Activated B cell treated with CpG ODN at 0.5 μM for 24 hours (primary cell): Measurements from ENCODE around the gene GRIP1. TPM values are rescaled to one million over a fixed set of nuclear protein-coding genes. Genes with fewer than 3 reads are reported as not detected.

Source experiments
- ATAC-seq: fragments of 200-7000 bp; cut with Tn5 transposase; one replicate; pipeline ENCODE4 v1.10.0; 2021; ENCODE audit warnings: low read depth, mild to moderate bottlenecking, moderate library complexity
- CTCF ChIA-PET: fragments of 350-600 bp; sonication (Branson Sonifier 250); formaldehyde crosslinking; loops from one replicate; lab custom pipeline; 2021; ENCODE audit warnings: antibody characterized with exemption; lab: Charles Lee
- POLR2A ChIA-PET: fragments of 350-600 bp; sonication (Branson Sonifier 250); formaldehyde crosslinking; loops from one replicate; lab custom pipeline; 2021; ENCODE audit warnings: antibody characterized with exemption; lab: Charles Lee
- DNase-seq: peaks from one replicate; pipeline ENCODE4 v3.0.0; 2022
- H3K27ac Mint-ChIP-seq: one replicate; pipeline ENCODE4 v1.8.0; 2020; ENCODE audit warnings: mixed read lengths
- H3K27me3 Mint-ChIP-seq: one replicate; pipeline ENCODE4 v1.8.0; 2021; ENCODE audit warnings: mixed read lengths
- H3K36me3 Mint-ChIP-seq: one replicate; pipeline ENCODE4 v1.8.0; 2021; ENCODE audit warnings: low read depth, mixed read lengths
- H3K4me1 Mint-ChIP-seq: one replicate; pipeline ENCODE4 v1.8.0; 2021; ENCODE audit warnings: mixed read lengths
- H3K4me3 Mint-ChIP-seq: one replicate; pipeline ENCODE4 v1.8.0; 2020; ENCODE audit warnings: mild to moderate bottlenecking, mixed read lengths
- H3K9me3 Mint-ChIP-seq: one replicate; pipeline ENCODE4 v1.8.0; 2020; ENCODE audit warnings: mixed read lengths
- CTCF ChIP-seq: fragments of 200-600 bp; IDR thresholded peaks from one replicate; pipeline ENCODE4 v1.8.0; 2022; ENCODE audit warnings: antibody characterized with exemption, mild to moderate bottlenecking
- intact Hi-C: fragments of 100-400 bp; cut with micrococcal nuclease; formaldehyde crosslinking; loops from one replicate; pipeline ENCODE4 v1.15.1; 2024
- total RNA-seq: library from RNA; stranded (reverse); gene quantifications from 2 replicates; pipeline ENCODE4 v1.2.3, GENCODE V29; 2022

GRIP1 gene
- total RNA-seq, 1 donor from 2014 or later, result 0.49 TPM

- no peaks in the 10 kb centered on the region for H3K36me3 Mint-ChIP-seq
- no peaks in the 10 kb centered on the region for H3K4me1 Mint-ChIP-seq
- H3K4me3 Mint-ChIP-seq, result no peak overlapping the region
- DNase-seq (no peak), ATAC-seq (no peak)
- H3K27me3 Mint-ChIP-seq, result no peaks in the 10 kb centered on the region
- TF ChIP-seq CTCF, result no peak
- intact Hi-C loops, result no loop called here
- POLR2A ChIA-PET, result no interaction called here
- no peak overlapping the region for H3K27ac Mint-ChIP-seq
- CTCF ChIA-PET, result no interaction called here
- H3K9me3 Mint-ChIP-seq, result no peaks in the 10 kb centered on the region
Observed at GRCh38 chr12:66403746-66404145, 275.1 kb downstream of the GRIP1 start.

DNA sequence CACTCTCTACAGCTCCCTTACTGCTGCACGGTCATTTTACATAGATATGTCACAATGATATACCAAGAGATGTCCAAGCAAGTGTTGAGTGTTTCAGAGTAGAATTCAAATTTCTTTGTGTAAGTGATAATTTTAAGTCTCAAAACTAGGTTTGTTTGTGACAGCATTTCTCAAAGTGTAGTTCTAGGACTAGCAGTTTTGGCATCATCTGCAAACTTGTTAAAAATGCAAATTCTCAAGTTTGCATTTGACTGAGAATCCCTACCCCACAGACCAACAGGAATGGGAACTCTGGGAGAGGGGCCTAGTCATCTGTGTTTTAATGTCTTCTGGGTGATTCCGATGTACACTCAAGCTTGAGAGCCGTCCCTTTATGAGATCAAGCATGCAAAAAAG, 279.0 kb downstream of the GRIP1 start:
- ChIA-PET CTCF (no interaction called here), POLR2A (no interaction called here)
- no peak overlapping the region for H3K27ac Mint-ChIP-seq
- ATAC-seq, result no peak
- TF ChIP-seq CTCF, result no peak
- intact Hi-C loops, result no loop called here
- H3K4me3 Mint-ChIP-seq, result no peak overlapping the region
- no peaks in the 10 kb centered on the region for H3K36me3 Mint-ChIP-seq
- H3K4me1 Mint-ChIP-seq, result no peaks in the 10 kb centered on the region
- no peaks in the 10 kb centered on the region for H3K27me3 Mint-ChIP-seq
- no peaks in the 10 kb centered on the region for H3K9me3 Mint-ChIP-seq
- DNase-seq, result no peak

DNA sequence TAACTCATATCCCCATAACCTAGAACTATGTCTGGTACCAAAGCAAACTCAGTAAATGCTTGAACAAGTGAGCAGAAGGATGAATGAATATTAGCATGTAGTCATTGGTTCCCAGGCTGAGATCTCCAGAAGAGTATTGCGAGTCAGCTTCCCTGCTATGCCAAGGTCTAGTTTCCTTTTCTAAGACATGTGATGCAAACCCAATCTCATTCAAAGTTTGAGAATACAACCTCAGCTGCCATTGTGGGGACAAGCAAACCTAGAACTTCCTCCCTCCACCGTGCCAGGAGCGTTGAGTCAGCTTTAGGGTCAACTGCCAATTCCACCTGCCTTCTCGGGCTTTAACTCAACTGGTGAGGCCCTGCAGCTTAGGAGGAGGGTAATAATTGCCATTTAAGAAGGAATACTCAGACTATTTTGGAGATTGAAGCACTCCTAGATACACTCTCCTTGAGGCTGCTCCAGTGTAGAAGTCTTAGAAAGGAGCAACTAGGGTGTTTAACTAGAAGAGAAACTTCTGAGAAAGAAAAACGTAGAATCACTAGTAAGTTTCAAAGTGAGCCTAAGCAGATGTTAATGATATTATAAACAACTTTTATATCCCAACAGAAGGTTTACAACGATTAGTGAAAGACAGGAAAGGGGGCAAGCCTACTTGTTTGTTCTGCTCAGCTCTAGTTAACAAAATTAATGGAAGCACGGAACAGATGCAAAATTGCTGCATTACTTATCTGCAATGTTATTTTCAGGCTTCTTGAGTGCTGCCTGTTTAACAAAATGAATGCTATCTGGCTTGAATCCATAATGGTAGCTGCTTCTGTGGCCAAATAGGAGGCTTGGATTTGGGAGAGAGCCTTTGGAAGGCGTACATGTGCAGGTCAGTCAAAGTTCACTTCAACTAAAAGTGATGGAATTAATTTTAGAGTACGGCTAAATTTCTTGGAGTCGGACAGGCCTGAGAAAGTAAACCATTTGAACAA, 279.7 kb downstream of the GRIP1 start:
- ChIA-PET CTCF (no interaction called here), POLR2A (no interaction called here)
- Mint-ChIP-seq H3K36me3 (no peaks in the 10 kb centered on the region), H3K4me1 (no peaks in the 10 kb centered on the region), H3K9me3 (no peaks in the 10 kb centered on the region), H3K27ac (no peak overlapping the region), H3K27me3 (no peaks in the 10 kb centered on the region), H3K4me3 (no peak overlapping the region)
- ATAC-seq, result no peak
- no peak for DNase-seq
- intact Hi-C loops, result no loop called here
- no peak for TF ChIP-seq CTCF

DNA sequence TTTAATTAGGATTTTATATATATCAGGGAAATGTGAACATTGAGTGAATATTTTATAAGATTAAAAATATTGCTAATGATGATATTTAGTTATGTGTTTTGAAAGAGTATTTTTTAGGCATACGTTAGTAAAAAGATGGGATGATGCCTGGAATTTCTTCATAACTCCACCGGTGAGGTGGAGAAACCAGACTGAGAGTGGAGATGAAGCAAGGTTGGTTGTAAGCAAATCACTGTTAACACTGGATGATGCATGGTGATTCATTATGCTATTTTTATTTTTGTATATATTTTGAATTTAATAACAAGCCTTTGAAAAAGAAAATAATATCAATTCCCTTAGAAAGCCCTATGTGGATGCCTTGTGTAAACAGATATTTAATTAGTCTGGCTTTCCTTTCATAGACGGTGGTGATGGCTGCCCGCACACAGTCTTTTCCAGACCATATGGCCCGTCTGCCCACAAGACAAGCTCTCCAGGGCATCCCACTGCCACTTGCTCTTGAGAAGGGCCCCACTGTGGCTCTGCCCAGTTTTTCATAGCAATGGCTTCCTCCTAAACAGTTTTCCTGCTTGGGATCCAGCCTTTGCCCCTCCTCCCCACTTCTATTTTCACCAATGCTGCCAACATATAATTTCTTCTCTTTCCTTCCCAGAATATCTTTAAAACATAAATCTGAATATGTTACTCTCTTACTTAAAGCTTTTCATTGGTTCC, 281.1 kb downstream of the GRIP1 start:
- DNase-seq, result no peak
- no peak for TF ChIP-seq CTCF
- H3K27ac Mint-ChIP-seq, result no peak overlapping the region
- ATAC-seq, result no peak
- no peaks in the 10 kb centered on the region for H3K4me1 Mint-ChIP-seq
- H3K27me3 Mint-ChIP-seq, result peaks cover 3% of the 10 kb centered on the region
- CTCF ChIA-PET, result no interaction called here
- H3K36me3 Mint-ChIP-seq, result no peaks in the 10 kb centered on the region
- H3K4me3 Mint-ChIP-seq, result no peak overlapping the region
- POLR2A ChIA-PET, result no interaction called here
- H3K9me3 Mint-ChIP-seq, result no peaks in the 10 kb centered on the region
- intact Hi-C loops, result no loop called here

GRCh38 chr12:66393890-66394289, 285.0 kb downstream of the GRIP1 start:
- no peak for ATAC-seq
- intact Hi-C loops, result no loop called here
- Mint-ChIP-seq H3K27me3 (peaks cover 3% of the 10 kb centered on the region), H3K36me3 (no peaks in the 10 kb centered on the region), H3K4me3 (no peak overlapping the region), H3K27ac (no peak overlapping the region), H3K9me3 (no peaks in the 10 kb centered on the region), H3K4me1 (no peaks in the 10 kb centered on the region)
- no peak for TF ChIP-seq CTCF
- ChIA-PET CTCF (interaction anchor here (1.1 kb wide), 1 partner anchor 300 kb away, joined by 3 read pairs; no protein-coding TSS in a partner anchor), POLR2A (no interaction called here)
- no peak for DNase-seq
